GM18858 (cell line): ENCODE results near the gene NBEA.

ENCODE experiments used
- ATAC-seq: cut with Tn5 transposase; IDR thresholded peaks from one replicate; pipeline ENCODE4 v1.9.1; 2021; ENCODE audit not compliant: unreplicated experiment

The NBEA gene

DNA sequence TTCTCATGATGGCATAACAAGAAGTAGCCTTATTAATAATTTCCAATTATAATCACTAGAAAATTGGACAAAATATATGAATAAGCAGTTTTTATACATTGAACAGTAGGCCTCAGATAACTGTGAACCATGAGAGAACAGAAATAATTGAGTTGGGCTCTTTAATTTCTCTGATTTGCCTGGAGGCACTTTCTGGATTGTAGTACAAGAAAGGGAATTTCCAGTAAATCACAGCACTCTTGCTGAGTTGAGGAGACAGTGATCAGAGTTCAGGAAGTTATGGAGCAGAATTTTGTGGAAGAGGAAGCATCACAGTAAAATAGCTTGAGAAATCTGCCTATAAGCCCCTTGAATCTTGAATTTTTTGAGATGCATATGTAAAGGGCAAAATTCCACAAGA is 318.2 kb downstream of the NBEA start:
- ATAC-seq: no peak

DNA sequence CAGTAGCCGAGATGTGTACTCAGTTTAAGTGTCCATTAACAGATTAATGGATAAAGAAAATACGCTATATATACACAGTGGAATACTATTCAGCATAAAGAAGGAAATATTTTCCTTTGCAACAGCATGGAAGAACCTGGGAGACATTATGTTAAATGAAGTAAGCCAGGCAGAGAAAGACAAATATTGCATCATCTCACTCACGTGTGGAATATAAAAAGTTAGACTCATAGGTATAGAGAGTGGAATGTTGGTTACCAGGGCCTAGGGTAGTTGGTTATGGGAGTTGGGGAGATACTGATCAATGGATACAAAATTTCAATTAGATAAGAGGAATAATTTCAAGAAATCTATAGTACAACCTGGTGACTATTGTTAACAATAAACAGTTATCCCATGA is 324.3 kb downstream of the NBEA start:
- no peak for ATAC-seq

DNA sequence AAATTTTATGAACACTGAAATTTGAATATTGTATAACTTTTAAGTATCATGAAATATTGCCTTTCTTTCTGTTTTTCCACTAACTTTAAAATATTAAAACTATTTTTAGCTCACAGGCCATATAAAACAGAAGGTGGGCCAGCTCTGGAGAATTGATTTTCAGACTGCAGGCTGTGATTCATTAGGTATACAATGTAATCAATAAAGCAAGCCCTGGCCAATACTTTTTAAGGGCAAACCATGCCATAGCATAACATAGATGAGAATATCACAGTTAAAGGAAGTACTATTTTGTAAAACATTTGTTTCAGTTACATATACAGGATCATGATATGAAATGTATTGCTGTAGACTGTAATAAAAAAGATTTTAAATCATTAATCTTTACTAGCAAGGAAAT is 336.8 kb downstream of the NBEA start:
- ATAC-seq: no peak

DNA sequence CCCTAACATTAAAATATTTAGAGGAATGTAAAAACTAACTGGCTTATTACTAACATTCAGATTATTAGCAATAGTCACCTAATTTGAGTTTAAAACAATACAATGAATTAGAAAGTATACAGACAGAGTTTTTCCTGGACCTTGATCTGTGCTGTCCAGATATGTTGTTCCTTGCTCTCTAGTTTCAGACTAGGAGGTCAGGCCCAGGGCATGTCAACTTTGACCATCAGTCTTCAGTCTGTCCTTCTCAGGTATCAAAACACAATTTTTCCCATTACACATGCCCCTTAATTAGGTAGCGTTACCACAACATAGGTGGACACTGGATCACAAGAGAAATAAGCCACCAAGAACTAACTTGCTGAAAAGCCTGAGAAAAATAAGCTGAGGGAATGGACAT is 337.4 kb downstream of the NBEA start:
- no peak for ATAC-seq

DNA sequence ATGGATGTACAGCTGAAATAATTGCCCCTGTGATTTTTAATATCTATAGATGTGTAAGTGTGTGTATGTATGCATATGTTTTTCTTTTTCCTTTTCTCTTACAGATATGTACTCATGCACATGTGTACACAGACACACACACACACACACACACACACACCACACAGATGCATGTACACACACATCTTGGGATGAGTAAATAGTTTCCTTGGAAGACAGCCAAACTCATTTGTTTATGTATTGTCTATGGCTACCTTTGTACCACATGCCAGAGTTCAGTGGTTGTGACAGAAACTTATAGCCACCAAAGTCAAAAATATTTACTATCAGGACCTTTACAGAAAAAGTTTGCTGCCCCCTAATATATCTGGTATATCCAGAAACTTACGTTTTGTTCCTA is 341.8 kb downstream of the NBEA start:
- no peak for ATAC-seq

DNA sequence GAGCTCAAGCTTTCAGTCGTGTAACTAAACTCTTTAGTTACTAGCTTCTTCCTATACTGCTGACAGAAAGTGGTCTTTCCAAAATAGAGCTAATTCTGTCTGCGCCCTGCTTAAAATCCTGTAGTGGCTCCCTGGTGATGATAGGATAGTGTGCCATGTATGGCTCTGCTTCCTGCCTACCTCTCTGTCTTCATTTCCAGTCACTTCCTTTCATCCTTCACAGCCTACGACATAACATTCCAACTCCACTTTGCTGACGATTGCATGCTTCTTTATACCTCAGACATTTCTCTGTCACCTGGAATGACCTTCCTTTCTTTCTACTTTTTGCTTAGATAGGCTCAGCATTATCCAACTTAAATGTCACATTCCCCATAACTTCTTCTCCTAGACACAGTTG is 343.6 kb downstream of the NBEA start:
- ATAC-seq: no peak

DNA sequence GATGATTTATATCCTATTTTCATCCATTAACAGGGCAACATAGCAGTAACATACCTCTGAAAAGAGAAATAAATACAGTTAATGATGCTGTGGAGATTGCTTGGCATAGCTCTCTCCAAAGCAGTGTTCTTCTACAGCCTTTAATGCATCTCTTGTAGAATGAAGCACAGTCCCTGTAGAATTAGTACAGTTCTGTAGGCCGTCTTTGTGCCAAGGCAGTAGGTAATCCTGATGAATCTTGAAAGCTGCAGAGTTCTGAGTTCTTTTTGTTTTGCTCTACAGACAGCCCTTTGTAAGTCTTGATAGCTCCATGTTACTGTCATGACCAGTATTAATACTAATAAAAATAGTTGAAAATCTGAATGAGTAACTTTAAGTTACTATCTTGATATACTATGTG is 350.3 kb downstream of the NBEA start:
- ATAC-seq: no peak

DNA sequence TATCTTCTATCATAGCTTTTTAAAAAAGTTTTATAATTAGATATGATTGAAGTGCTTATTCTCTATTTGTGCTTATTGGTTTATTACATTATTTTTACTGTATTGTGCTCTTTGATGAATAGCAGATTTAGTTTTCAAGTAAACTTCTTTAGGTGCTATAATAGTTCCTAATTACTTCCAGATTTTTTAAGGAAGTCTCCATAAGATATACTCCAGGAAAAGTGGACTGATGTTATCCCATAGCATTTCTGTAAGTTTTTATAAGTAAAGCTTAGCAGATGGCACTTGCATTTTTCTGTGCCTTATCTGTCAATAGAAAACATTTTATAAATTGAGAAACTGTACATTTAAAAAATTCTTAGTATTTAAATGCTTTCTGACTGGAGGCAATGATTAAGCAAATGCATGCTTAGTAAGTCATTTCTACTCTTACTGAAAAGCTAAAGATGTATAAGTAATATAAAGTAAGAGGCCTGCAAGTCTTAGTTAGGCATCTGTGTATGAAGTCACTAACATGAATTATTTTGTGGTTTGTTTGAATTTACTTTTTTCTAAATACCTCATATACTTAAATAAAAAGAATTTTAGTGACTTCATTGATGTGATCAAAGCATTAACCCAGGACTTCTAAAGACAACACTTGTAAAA is 351.6 kb downstream of the NBEA start:
- no peak for ATAC-seq

DNA sequence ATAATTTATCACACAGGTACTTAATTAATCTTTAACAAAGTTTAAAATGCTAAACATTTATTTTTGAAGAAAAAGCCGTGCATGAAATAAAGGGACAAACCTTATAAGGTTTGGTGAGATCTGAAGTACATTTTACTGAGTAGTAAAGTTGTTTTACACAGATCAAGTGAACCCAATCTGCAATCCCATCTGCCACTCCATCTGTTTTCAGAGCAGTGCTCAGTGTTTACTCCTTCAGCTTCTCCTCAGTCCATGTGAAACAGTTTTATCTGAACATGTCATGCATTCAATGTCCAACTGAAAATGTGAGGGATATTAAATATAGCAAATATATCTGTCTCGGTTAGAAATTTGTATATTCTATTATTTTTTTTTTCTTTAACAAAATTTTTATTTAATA is 367.6 kb downstream of the NBEA start:
- no peak for ATAC-seq

DNA sequence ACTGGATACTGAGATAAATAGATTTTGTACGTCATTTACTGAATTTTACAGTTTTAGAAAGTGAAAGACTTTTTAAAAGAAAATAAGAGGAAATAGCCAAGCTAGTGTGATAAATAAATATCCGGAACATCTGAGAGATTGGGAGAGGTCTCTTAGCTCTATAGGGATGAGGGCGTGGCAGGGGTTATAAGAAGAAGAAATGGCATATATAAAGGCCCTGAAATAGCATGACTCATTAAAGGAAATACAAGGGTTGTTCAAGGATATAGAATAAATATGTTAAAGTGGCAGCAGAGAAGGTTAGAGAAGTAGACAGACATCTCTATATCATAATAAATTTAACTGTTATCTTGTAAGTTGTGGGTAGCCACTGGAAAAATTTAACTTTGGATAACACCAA is 390.1 kb downstream of the NBEA start:
- no peak for ATAC-seq

DNA sequence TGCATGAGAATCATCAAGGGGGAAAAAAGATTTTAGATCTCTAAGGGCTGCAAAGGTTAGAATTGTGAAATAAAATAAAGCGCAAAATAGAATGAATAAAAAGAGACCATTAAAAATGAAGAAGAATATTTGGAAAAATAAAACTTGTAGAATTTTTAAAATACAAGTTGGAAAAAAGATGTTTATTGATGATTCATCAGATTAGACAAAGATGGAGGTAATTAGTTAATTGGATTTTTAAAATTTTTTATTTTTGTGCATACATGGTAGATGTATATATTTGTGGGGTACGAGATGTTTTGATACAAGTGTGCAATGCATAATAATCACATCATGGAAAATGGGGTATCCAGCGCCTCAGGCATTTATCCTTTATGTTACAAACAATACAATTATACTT is 391.1 kb downstream of the NBEA start:
- ATAC-seq: no peak

DNA sequence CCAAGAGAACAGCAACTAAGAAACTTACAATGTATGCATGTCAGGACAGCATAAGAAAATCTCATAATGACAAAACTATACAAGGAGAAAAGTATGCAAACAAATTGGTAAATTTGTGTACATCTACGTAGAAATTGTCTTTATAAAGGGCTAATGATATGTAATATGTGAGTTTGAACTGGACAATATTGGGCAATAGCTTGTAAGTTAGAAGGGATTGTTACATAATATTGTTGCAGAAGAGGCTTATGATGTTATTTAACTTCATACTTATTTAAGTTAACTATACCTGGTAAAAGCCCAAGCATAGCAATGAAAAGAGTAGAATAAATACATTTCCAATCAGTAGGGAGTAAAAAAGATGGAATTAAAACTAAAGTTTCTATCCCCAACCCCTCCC is 400.4 kb downstream of the NBEA start:
- no peak for ATAC-seq

DNA sequence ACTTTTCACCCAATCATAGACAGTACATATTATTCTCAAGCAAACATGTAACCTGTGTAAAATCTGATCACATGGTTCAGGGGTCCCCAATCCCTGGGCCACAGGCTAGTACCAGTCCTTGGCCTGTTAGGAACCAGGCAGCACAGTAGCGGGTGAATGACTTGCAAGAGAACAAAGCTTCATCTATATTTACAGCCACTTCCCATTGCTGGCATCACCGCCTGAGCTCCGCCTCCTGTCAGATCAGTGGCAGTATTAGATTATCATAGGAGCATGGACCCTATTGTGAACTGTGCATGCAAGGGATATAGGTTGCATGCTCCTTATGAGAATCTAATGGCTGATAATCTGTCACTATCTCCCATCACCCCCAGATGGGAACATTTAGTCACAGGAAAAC is 401.3 kb downstream of the NBEA start:
- ATAC-seq: no peak

DNA sequence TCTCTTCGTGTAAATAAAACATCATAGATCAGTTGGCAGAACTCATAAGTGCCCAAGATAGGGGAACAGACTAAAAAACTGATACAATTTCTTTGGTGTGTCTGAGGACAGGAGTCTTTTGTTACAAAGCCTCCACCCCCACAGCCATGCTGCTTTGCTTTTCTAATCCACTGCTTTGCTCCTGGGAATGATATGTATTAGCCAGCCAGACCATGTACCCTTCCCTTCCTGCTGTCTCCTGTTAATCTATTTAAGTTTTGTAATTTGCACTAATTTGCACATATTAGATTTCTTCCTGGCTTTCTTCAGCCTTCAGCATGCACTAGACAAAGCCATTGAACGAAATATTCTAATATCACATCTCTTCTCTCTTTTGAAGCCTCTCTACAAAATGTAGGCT is 403.9 kb downstream of the NBEA start:
- no peak for ATAC-seq

DNA sequence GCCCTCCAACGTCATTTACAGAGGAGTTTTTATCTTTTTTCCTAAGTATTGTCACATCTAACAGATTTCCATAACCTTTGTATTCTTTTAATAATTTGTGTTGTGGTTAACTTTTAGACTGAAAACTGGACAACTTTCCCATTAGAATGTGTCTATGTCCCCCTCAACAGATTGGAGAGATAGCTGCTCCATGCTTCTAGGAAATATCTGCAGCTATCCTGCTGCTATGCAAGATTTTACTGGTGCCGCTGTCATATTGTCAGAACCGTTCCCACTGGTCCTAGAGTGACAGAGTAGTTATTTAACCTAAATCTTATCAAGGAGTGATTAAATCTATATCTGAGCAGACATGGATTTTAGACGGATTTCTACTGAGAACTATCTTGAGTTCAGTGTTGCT is 404.4 kb downstream of the NBEA start:
- no peak for ATAC-seq

DNA sequence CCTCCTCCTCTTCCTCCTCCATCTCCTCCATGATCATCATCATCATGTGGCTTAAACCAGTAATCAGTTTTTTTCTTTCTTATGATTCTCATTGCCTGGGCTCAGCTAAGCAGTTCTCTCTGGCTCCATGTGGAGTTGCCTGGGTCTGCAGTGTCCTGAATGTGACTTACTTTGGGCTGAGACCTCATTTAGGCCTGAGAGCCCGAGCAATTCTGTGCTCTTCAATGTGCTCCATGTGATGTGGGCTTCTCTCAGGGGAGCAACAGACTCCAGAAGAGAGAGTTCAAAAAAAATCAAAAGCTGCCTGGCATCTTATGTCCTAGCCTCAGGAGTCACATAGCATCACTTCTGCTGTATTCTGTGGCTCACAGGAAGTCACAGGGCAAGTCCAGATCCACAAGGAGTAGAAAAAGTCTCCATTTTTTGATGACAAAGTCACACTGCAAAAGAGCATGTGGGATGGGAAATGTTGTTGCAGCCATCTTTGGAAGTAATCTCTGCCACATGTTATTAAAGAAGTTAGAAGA is 405.7 kb downstream of the NBEA start:
- no peak for ATAC-seq

DNA sequence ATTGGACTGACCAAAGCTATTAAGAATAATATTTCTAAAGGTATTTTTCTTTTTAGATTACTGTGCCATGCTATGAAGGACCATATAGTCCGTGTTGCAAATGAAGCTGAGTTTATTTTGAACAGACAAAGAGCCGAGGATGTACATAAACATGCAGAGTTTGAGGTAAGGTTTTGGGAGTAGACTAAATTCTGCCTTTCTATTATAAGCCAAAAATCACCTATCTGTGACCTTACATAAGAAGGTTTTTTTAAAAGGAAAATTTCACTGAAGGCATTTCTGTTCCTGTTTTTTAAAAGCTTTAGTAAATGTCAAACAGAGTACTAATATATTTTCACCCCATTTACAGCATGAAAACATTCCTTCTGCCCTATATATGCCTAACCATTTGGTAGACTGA is 407.0 kb downstream of the NBEA start:
- peak; percentile 9 for ATAC-seq

DNA sequence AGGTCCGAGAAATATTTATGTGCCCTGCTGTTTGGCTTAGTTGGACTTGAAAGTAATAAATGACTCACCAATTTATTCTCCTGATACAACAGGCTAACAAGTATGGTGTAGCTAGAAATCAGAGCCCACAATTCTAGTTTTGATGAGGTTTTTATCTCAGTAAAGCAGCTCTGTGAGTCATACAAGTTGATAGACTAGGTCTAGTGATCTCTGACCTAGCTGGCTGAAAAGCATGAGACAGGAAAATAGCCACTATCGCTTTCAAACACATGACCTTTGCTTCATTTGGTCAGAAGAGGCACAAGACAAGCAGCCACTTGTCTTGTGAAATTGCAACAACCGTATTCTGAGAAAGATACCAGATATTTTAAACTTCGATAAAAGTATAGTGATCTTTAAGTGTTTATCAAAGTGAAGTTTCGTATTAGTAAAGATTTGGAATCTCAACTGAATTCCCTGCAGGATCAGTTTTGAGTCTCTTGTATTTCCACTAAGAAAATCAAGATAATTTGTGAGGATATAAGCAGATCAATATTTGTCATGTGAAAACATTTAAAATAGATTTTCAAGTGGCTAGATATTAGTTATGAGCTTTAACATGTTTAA is 407.7 kb downstream of the NBEA start:
- peak; percentile 83 for ATAC-seq

DNA sequence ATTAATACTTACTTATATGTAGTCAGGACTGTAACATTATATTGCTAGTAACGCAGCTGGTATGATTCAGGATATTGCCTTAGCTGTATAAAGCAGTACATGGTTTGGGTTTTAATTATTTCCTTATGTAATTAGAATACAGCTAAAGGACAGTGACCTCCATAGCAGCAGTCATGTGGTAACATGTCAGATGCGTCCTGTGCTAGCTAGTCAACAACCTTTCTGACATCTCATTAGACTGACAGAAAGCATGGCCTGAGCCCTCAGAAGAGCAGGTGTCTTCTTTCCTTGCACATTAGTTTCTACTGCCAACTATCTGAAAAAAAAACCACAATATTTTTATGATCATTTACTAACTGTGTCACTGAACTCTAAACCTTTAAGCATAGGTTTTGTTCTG is 412.2 kb downstream of the NBEA start:
- ATAC-seq: no peak

DNA sequence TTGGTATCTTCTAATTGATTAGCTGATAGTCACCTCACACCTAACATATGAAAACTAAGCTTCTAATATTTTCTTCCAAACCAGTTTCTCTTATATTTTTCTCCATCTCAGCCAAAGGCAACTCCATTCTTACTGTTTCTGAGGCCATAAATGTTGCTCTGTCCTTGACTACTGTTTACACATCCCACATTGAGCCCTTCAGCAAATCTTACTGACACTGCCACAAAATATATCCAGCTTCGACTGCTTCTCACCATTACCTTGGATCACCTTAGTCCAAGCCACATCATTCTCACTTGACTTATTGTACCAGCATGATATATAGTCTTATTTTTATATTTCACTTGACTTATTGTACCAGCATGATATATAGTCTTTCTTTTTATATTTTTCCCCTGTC is 412.8 kb downstream of the NBEA start:
- no peak for ATAC-seq

DNA sequence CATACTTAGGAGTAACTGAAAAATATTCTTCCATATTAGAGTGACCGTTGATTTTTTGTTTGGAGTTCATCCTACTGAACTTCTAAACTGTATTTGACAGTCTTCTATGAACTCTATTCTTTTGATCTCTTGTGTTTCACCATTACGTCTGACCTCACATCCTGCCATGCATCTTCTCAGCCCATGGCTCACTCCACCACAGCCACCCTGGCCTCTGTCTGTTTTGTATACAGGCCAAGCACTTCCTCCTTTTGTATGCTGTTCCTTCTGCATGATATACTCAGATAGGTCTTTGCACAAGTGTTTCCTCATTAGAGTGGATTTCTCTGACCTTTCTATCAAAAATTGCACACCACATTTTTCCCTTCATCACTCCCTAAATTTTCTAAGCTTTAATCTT is 414.5 kb downstream of the NBEA start:
- ATAC-seq: no peak

DNA sequence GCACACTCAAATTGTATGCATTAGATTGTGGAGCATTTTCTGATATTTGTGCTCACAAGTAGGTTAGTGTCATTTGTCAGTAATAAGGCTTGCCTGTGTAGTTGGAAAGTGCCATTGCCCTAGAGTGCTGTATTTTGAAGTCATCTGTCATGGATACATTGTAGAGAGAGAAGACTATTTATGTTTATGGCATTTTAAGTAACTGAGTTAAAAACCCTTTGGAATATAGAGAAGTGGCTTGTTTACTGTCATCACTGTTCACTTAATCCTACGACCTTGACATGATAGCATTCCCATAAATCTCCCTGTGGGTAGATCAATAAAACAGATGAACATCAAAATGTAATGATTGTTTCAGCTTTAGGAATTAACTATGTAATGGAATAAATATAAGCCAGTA is 423.8 kb downstream of the NBEA start:
- ATAC-seq: no peak

DNA sequence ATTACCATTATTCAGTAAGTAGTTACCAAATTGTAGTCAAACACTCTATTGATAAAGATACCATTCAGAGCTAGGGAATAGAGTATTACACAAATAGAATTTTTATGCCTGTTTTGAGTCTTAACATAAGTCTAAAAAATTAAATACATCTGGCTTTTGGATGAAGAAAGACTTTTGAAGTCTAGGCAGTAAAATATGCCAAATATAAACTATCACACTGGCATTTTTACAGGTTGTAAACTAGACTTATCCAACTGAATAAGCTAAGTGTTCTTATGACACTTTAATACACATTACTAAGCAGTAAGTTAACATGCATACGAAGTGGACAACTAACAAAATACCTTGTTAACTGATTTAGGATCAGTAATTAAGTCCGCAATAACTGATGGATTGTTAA is 425.5 kb downstream of the NBEA start:
- ATAC-seq: no peak
